CD8-positive, alpha-beta memory T cell (primary cell): ENCODE measurements around the gene FAM174B. TPM values are rescaled to one million over a fixed set of nuclear protein-coding genes. Genes with fewer than 3 reads are reported as not detected.

Experiments
- CTCF ChIA-PET: fragments of 350-600 bp; sonication (Branson Sonifier 250); formaldehyde crosslinking; loops from one replicate; lab custom pipeline; 2021; ENCODE audit warnings: antibody characterized with exemption; lab: Charles Lee
- POLR2A ChIA-PET: fragments of 350-600 bp; sonication (Branson Sonifier 250); formaldehyde crosslinking; loops from one replicate; lab custom pipeline; 2021; ENCODE audit warnings: antibody characterized with exemption; lab: Charles Lee
- DNase-seq, 5 donors: peaks; one replicate each; pipeline versions ENCODE4 v3.0.0 to v3.0.0-alpha.2; 2020 to 2022; ENCODE audit warnings: mixed read lengths in 1 of 5
- H3K27ac ChIP-seq: one replicate; pipeline ENCODE4 v1.7.0; 2013; ENCODE audit warnings: low read depth, mild to moderate bottlenecking, low read length, moderate library complexity
- H3K27me3 ChIP-seq: 2 replicates; pipeline ENCODE4 v1.7.0; 2013; ENCODE audit warnings: low read length, mild to moderate bottlenecking; ENCODE audit not compliant: insufficient read depth, poor library complexity, severe bottlenecking
- H3K36me3 ChIP-seq: 2 replicates; pipeline ENCODE4 v1.7.0; 2013; ENCODE audit warnings: mild to moderate bottlenecking, low read length, moderate library complexity; ENCODE audit not compliant: insufficient read depth
- H3K4me1 ChIP-seq: 2 replicates; pipeline ENCODE4 v1.7.0; 2013; ENCODE audit warnings: mild to moderate bottlenecking, low read length, moderate library complexity; ENCODE audit not compliant: insufficient read depth
- H3K4me3 ChIP-seq: 2 replicates; pipeline ENCODE4 v1.7.0; 2013; ENCODE audit warnings: mild to moderate bottlenecking, low read length
- H3K9me3 ChIP-seq: 2 replicates; pipeline ENCODE4 v1.7.0; 2013; ENCODE audit warnings: mild to moderate bottlenecking, low read length
- H3K27ac Mint-ChIP-seq, 8 donors: one replicate each; pipeline ENCODE4 v1.8.0; 2020 to 2021; ENCODE audit warnings: mixed read lengths in 8 of 8, mild to moderate bottlenecking in 6 of 8, inconsistent platforms in 3 of 8, moderate library complexity in 3 of 8
- H3K27me3 Mint-ChIP-seq, 2 donors: one replicate each; pipeline ENCODE4 v1.8.0; 2020 to 2021; ENCODE audit warnings: mixed read lengths in 2 of 2, mild to moderate bottlenecking in 1 of 2, moderate library complexity in 1 of 2
- H3K36me3 Mint-ChIP-seq, 3 donors: one replicate each; pipeline ENCODE4 v1.8.0; 2020 to 2021; ENCODE audit warnings: mixed read lengths in 3 of 3, inconsistent platforms in 1 of 3, mild to moderate bottlenecking in 1 of 3
- H3K4me1 Mint-ChIP-seq, 3 donors: one replicate each; pipeline ENCODE4 v1.8.0; 2020 to 2021; ENCODE audit warnings: mixed read lengths in 3 of 3, inconsistent platforms in 1 of 3, mild to moderate bottlenecking in 1 of 3
- H3K4me3 Mint-ChIP-seq, 7 donors: one replicate each; pipeline ENCODE4 v1.8.0; 2020 to 2021; ENCODE audit warnings: mixed read lengths in 7 of 7, mild to moderate bottlenecking in 6 of 7, moderate library complexity in 4 of 7, inconsistent platforms in 2 of 7
- H3K9me3 Mint-ChIP-seq, 5 donors: one replicate each; pipeline ENCODE4 v1.8.0; 2020 to 2022; ENCODE audit warnings: mixed read lengths in 5 of 5, mild to moderate bottlenecking in 3 of 5, moderate library complexity in 2 of 5, inconsistent platforms in 1 of 5
- polyA plus RNA-seq: library from polyadenylated mRNA; unstranded; fragments of 300-500 nt; fragmentation: Illumina TruSeq; gene quantifications from one replicate; pipeline ENCODE4 v1.2.3, GENCODE V29; 2021
- total RNA-seq, 2 experiments: library from RNA; stranded (reverse); gene quantifications; one replicate each; pipeline ENCODE4 v1.2.3, GENCODE V29; 2021

Gene FAM174B
- total and polyA plus RNA-seq, 3 experiments from 2014 or later, result 0.82 to 3.9 (median 3.9) TPM

DNA sequence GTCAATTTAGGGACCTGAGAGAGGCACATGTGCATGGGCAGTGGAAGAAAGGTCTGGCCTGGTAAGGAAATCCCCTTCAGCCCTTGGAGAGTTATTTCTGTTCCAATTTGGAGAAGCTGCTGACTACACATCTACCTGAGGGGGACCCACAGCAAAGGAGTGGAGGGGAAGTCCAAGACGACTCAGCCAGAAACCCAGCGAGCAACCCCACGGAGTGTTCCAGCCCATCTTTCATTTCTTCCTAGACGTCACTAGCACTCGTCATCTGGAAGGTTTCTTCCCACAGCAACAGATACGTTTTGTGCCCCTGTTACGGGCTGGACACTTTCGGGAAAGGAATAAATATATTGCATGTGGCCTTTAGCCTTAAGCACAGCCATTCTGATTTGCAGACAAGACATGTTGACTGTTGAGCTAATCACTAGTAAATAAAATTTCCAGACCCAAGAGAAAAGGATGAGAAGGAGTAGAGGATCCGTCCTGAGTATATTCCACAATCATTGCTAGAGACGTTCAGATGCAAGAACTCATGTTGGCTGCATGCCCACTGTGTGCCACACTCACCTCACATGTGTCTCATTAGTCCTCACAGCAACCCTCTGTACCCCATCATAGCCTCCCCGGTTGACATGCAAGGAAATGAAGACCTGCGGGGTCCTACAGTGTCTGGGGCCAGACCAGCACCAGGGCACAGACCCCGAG is 7.8 kb upstream of the FAM174B start:
- no peak for DNase-seq
- Histone ChIP-seq H3K9me3 (no peaks in the 10 kb centered on the region), H3K27me3 (no peaks in the 10 kb centered on the region), H3K4me1 (no peaks in the 10 kb centered on the region), H3K4me3 (no peak overlapping the region), H3K36me3 (no peaks in the 10 kb centered on the region), H3K27ac (no peak overlapping the region)
- Mint-ChIP-seq H3K27me3 (peaks cover 4 to 22% of the 10 kb centered on the region in 2 donors), H3K4me1 (no peaks in the 10 kb centered on the region), H3K9me3 (no peaks in the 10 kb centered on the region), H3K4me3 (no peak overlapping the region), H3K36me3 (no peaks in the 10 kb centered on the region), H3K27ac (no peak overlapping the region)
- POLR2A ChIA-PET, result no interaction called here
- CTCF ChIA-PET, result no interaction called here

DNA sequence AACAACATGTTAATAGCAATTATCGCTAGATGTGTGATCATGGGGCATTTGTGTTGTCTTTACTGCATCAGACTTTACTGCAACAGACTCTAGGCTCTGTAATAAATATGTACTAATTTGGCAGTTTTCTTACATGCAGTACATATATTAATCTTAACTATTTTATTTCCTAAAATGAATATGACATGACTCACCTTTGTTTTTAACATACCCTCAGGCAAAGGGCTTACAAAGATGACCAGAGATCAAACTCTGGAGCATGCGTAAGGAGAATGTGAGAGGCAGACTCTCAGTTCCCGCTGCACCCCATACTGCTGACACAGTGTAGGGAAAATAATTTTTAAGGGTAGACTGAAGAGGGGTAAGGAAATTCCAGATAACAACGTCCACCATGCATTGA is 7.2 kb upstream of the FAM174B start:
- Histone ChIP-seq H3K27me3 (no peaks in the 10 kb centered on the region), H3K4me1 (no peaks in the 10 kb centered on the region), H3K9me3 (no peaks in the 10 kb centered on the region), H3K36me3 (no peaks in the 10 kb centered on the region), H3K4me3 (no peak overlapping the region), H3K27ac (no peak overlapping the region)
- Mint-ChIP-seq H3K36me3 (no peaks in the 10 kb centered on the region), H3K4me1 (no peaks in the 10 kb centered on the region), H3K27ac (no peak overlapping the region), H3K27me3 (peaks cover 4 to 24% of the 10 kb centered on the region in 2 donors), H3K4me3 (no peak overlapping the region), H3K9me3 (no peaks in the 10 kb centered on the region)
- POLR2A ChIA-PET, result no interaction called here
- DNase-seq, result no peak
- CTCF ChIA-PET, result no interaction called here

DNA sequence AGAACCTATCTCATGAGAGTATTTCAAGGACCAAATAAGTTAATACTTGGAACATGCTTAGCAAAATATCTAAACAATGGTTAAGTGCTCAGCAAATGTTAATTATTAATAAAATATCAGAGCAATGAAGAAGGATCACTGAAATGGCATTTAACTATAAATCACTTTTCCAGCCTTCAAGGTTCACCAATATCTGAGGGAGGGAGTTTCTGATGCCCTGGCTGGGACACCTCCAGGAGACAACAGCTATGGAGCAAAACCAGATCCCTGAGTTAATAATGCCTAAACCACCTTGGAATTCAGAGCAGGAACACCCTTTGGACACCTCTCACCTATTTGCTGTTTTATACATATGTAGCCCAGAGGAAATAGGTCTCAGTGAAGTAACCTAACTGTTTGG is 6.4 kb upstream of the FAM174B start:
- Histone ChIP-seq H3K4me3 (no peak overlapping the region), H3K27me3 (no peaks in the 10 kb centered on the region), H3K27ac (no peak overlapping the region), H3K9me3 (no peaks in the 10 kb centered on the region), H3K4me1 (no peaks in the 10 kb centered on the region), H3K36me3 (no peaks in the 10 kb centered on the region)
- Mint-ChIP-seq H3K27ac (no peak overlapping the region), H3K9me3 (no peaks in the 10 kb centered on the region), H3K27me3 (peaks cover 3 to 19% of the 10 kb centered on the region in 2 donors), H3K36me3 (no peaks in the 10 kb centered on the region), H3K4me1 (no peaks in the 10 kb centered on the region), H3K4me3 (no peak overlapping the region)
- CTCF ChIA-PET, result no interaction called here
- POLR2A ChIA-PET, result no interaction called here
- DNase-seq, result no peak

DNA sequence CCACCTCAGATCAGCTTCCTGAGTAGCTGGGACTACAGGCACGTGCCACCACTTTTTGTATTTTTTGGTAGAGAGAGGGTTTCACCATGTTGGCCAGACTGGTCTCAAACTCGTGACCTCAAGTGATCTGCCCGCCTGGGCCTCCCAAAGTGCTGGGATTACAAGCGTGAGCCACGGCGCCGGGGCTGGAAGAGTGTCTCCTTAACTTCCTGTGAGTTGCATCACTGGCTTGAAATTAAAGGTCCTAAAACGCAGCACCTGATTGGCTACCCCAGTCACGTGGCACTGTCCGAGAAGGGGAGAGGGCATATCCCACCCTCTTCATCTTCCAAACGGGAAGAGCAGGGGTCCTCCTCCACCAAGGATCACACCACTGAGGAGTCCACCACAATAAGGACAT is 5.5 kb upstream of the FAM174B start:
- H3K27me3 ChIP-seq, result no peaks in the 10 kb centered on the region
- no peaks in the 10 kb centered on the region for H3K4me1 ChIP-seq
- H3K9me3 Mint-ChIP-seq, result peaks cover 0 to 3% (median 0%) of the 10 kb centered on the region in 5 donors
- H3K36me3 Mint-ChIP-seq, result no peaks in the 10 kb centered on the region
- H3K27ac Mint-ChIP-seq, result no peak overlapping the region
- ChIA-PET CTCF (no interaction called here), POLR2A (no interaction called here)
- DNase-seq, result no peak
- H3K4me3 ChIP-seq, result no peak overlapping the region
- peaks cover 12 to 27% of the 10 kb centered on the region in 2 donors for H3K27me3 Mint-ChIP-seq
- H3K36me3 ChIP-seq, result no peaks in the 10 kb centered on the region
- H3K9me3 ChIP-seq, result no peaks in the 10 kb centered on the region
- no peak overlapping the region for H3K27ac ChIP-seq
- no peak overlapping the region for H3K4me3 Mint-ChIP-seq
- peaks cover 2 to 3% (median 3%) of the 10 kb centered on the region in 3 donors for H3K4me1 Mint-ChIP-seq

DNA sequence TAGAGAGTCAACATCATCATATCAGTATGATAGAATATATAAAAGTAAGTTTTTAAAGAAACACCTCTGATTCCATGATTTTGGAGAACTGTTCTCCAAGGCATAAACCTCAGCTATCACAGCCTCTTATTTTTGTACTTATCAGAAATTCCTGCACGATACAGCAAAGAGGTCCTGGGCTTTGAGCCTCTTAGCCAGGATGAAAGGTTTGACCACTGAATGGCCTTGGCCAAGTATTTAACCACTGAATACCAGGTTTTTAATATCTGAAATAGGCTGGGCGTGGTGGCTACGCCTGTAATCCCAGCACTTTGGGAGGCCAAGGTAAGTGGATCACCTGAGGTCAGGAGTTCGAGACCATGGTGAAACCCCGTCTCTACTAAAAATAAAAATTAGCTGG is 1.9 kb upstream of the FAM174B start:
- ChIA-PET CTCF (no interaction called here), POLR2A (no interaction called here)
- Mint-ChIP-seq H3K27me3 (peaks cover 27 to 53% of the 10 kb centered on the region in 2 donors), H3K27ac (no peak overlapping the region), H3K36me3 (no peaks in the 10 kb centered on the region), H3K4me3 (no peak overlapping the region), H3K4me1 (peaks cover 5 to 14% (median 14%) of the 10 kb centered on the region in 3 donors), H3K9me3 (peaks cover 0 to 9% (median 0%) of the 10 kb centered on the region in 5 donors)
- H3K27ac ChIP-seq, result no peak overlapping the region
- H3K4me3 ChIP-seq, result no peak overlapping the region
- no peaks in the 10 kb centered on the region for H3K9me3 ChIP-seq
- H3K36me3 ChIP-seq, result no peaks in the 10 kb centered on the region
- H3K4me1 ChIP-seq, result no peaks in the 10 kb centered on the region
- DNase-seq, result no peak
- no peaks in the 10 kb centered on the region for H3K27me3 ChIP-seq

DNA sequence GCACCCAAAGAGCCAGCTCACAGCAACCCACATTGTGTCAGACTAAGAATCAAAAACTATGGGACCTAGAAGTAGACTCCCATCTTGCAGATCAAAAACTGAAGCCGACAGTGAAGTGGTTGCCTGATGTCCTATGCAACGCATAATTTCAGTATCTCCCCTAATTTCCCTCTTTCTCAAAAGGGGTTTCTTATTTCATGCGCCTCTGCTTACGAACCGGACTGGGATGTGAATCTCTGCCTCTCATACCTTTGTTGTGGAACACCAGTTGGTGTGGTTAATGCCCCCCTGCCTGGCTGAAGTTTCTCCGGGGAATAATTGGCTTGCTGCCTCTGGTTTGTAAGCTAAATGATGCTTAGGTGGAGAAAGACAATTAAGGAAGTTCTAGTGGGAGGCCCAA is 514 bp upstream of the FAM174B start:
- H3K4me1 Mint-ChIP-seq, result peaks cover 5 to 14% (median 14%) of the 10 kb centered on the region in 3 donors
- H3K36me3 Mint-ChIP-seq, result no peaks in the 10 kb centered on the region
- Histone ChIP-seq H3K4me3 (no peak overlapping the region), H3K36me3 (no peaks in the 10 kb centered on the region), H3K27me3 (no peaks in the 10 kb centered on the region), H3K4me1 (no peaks in the 10 kb centered on the region), H3K9me3 (no peaks in the 10 kb centered on the region), H3K27ac (no peak overlapping the region)
- H3K9me3 Mint-ChIP-seq, result peaks cover 0 to 10% (median 0%) of the 10 kb centered on the region in 5 donors
- ChIA-PET CTCF (interaction anchor here (0.7 kb wide), 1 partner anchor 1581 kb away, joined by 3 read pairs; no protein-coding TSS in a partner anchor), POLR2A (no interaction called here)
- H3K4me3 Mint-ChIP-seq, result peak overlapping the region in 6 of 7 donors; percentile 53 to 70 (median 61)
- no peak overlapping the region for H3K27ac Mint-ChIP-seq
- no peak for DNase-seq
- H3K27me3 Mint-ChIP-seq, result peaks cover 30 to 64% of the 10 kb centered on the region in 2 donors

DNA sequence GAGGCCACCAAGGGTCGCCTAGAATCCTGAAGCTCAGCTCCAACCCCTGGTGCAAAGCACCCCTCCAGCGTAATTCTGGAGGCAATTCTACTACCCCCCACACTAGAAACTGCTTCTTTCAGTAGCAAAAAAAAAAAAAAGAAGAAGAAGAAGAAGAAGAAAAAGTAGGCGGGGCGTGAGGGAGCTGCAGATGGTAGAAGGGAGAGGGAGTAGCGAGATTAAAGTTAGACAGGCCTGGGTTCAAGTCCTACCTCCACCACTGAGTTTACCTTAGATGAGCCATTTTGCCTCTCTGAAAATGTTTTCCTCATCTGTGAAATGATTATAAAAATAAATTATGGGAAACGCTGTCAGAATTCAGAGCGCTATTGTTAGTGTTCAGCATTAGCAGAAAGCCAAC is 913 bp downstream of the FAM174B start:
- peaks cover 27 to 68% of the 10 kb centered on the region in 2 donors for H3K27me3 Mint-ChIP-seq

DNA sequence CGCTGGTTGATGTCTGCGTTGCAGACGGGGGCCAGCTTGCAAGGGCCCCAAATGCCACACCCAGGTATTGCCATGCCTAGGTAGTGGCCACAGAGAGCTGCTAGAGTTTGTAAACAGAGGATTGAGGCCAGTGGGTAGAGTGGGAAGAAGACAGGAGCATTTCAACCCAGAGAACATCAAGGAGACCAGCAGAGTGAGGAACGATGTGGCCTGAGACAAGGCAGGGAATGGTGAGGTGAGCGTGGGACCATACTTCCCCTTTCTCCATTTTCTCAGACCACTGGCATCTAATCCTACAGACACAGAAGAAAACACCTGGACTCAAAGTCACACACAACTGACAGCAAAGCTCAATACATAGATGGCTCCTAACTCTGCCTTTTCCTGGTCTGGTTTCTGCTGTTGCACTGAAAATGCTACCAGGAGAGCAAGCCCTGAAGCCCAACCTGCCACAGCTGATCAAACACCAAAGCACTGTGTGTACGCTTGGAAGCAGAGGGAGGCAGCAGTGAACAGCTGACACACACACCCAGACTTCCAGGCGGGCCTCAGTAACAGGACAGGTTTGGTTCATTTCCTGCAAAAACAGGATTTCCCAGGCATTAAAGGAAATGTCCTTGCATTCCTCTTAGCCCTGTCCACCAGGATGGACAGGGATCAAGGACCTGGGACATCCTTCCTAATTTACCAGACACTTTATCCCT is 1.6 kb downstream of the FAM174B start:
- ChIA-PET CTCF (no interaction called here), POLR2A (no interaction called here)
- Histone ChIP-seq H3K27ac (no peak overlapping the region), H3K36me3 (no peaks in the 10 kb centered on the region), H3K9me3 (no peaks in the 10 kb centered on the region), H3K4me3 (no peak overlapping the region), H3K4me1 (no peaks in the 10 kb centered on the region), H3K27me3 (no peaks in the 10 kb centered on the region)
- DNase-seq, result no peak
- H3K9me3 Mint-ChIP-seq, result peaks cover 0 to 13% (median 3%) of the 10 kb centered on the region in 5 donors
- H3K27ac Mint-ChIP-seq, result no peak overlapping the region
- peaks cover 5 to 14% (median 14%) of the 10 kb centered on the region in 3 donors for H3K4me1 Mint-ChIP-seq
- peaks cover 27 to 66% of the 10 kb centered on the region in 2 donors for H3K27me3 Mint-ChIP-seq
- peak overlapping the region in 3 of 7 donors; percentile 4 to 62 (median 16) for H3K4me3 Mint-ChIP-seq
- H3K36me3 Mint-ChIP-seq, result peaks cover 0 to 3% (median 0%) of the 10 kb centered on the region in 3 donors

More for the DNA sequence above, 913 bp downstream of the FAM174B start:
- DNase-seq, result no peak
- Mint-ChIP-seq H3K36me3 (peaks cover 0 to 3% (median 0%) of the 10 kb centered on the region in 3 donors), H3K4me3 (peak overlapping the region in 5 of 7 donors; percentile 32 to 59 (median 52)), H3K4me1 (peaks cover 5 to 14% (median 14%) of the 10 kb centered on the region in 3 donors), H3K9me3 (peaks cover 0 to 13% (median 3%) of the 10 kb centered on the region in 5 donors), H3K27ac (no peak overlapping the region)
- Histone ChIP-seq H3K4me3 (no peak overlapping the region), H3K4me1 (no peaks in the 10 kb centered on the region), H3K27me3 (no peaks in the 10 kb centered on the region), H3K9me3 (no peaks in the 10 kb centered on the region), H3K27ac (no peak overlapping the region), H3K36me3 (no peaks in the 10 kb centered on the region)
- POLR2A ChIA-PET, result no interaction called here
- CTCF ChIA-PET, result no interaction called here
